H1 (cell line): Measurements from ENCODE around the gene NEDD4. TPM values are rescaled to one million over a fixed set of nuclear protein-coding genes. Genes with fewer than 3 reads are reported as not detected.

ENCODE experiments used
- ATF2 ChIP-seq: IDR thresholded peaks from 2 replicates; pipeline ENCODE4 v1.6.1; 2012; ENCODE audit warnings: low read length, inconsistent platforms
- CHD7 ChIP-seq: fragments of 300-600 bp; sonication (generic); IDR thresholded peaks from 2 replicates; pipeline ENCODE4 v1.7.1; 2012; ENCODE audit warnings: low read length, moderate library complexity, mild to moderate bottlenecking, inconsistent platforms; ENCODE audit not compliant: insufficient replicate concordance
- CTBP2 ChIP-seq: IDR thresholded peaks from 2 replicates; pipeline ENCODE4 v1.7.0; 2011; ENCODE audit warnings: borderline replicate concordance, mild to moderate bottlenecking, moderate library complexity, mixed read lengths, low read length; ENCODE audit not compliant: insufficient read depth, insufficient read length
- E2F6 ChIP-seq: IDR thresholded peaks from 2 replicates; pipeline ENCODE4 v1.6.1; 2012; ENCODE audit warnings: inconsistent platforms
- FOSL1 ChIP-seq: IDR thresholded peaks from 2 replicates; pipeline ENCODE4 v1.6.1; 2011; ENCODE audit warnings: mild to moderate bottlenecking, low read depth, low read length, moderate library complexity; ENCODE audit not compliant: insufficient read depth
- GABPA ChIP-seq: IDR thresholded peaks from 2 replicates; pipeline ENCODE4 v1.6.1; 2011; ENCODE audit warnings: mild to moderate bottlenecking, low read length, moderate library complexity, borderline replicate concordance; ENCODE audit not compliant: insufficient read depth
- POLR2A ChIP-seq, 2 experiments: IDR thresholded peaks; 1 replicate in 1 of 2; 2 replicates in 1 of 2; pipeline ENCODE4 v1.6.1; 2011; ENCODE audit warnings: low read depth in 2 of 2, low read length in 2 of 2, mild to moderate bottlenecking in 2 of 2; ENCODE audit errors: control extremely low read depth in 1 of 2
- RAD21 ChIP-seq, 2 experiments: IDR thresholded peaks in 1 of 2; conservative IDR thresholded peaks in 1 of 2; 2 replicates each; pipeline ENCODE4 v1.6.1; 2011; ENCODE audit warnings: low read depth in 2 of 2, low read length in 2 of 2, improper control_type of control experiment in 1 of 2, inconsistent platforms in 1 of 2, mild to moderate bottlenecking in 1 of 2, moderate library complexity in 1 of 2
- RFX5 ChIP-seq: IDR thresholded peaks from 2 replicates; pipeline ENCODE4 v1.6.1; 2011; ENCODE audit warnings: low read depth, low read length, improper control_type of control experiment, borderline replicate concordance
- polyA plus RNA-seq, 7 experiments: library from polyadenylated mRNA; depleted of rRNA in 3 of 7; stranded (reverse) in 5 of 7; unstranded in 2 of 7; fragments of >200 nt in 5 of 7; fragments of 200-250 nt in 2 of 7; gene quantifications; 1 replicate in 5 of 7; 2 replicates in 1 of 7; 4 replicates in 1 of 7; pipeline versions ENCODE4 v1.2.1 to v1.2.3, GENCODE V29; 2011 to 2013; ENCODE audit warnings: missing spikeins in 2 of 7, mixed read lengths in 2 of 7
- total RNA-seq: library from RNA; stranded (reverse); fragmentation: NEBNext Ultra II Directional; extraction: Animal tissue kit (Norgen Biotek cat#: 25700); gene quantifications from 2 replicates; pipeline ENCODE4 v1.2.1, GENCODE V29; 2021

NEDD4 gene
- total and polyA plus RNA-seq, 2 of the 8 experiments (the other 6 are each of a cell fraction or from before 2014, with no cell fraction given) = 0.95 to 3.9 TPM

- TF ChIP-seq CHD7 = no peak
- no peak for TF ChIP-seq CTBP2
- no peak for TF ChIP-seq GABPA
- TF ChIP-seq RAD21 (IDR thresholded peaks at IDR 0.05 in 1 of 2, conservative IDR thresholded peaks at IDR 0.05 in 1 of 2; ENCODE audit: low read depth in 2 of 2, low read length in 2 of 2) = no peak
- no peak for TF ChIP-seq RFX5
- no peak for TF ChIP-seq E2F6
- no peak for TF ChIP-seq ATF2
- TF ChIP-seq POLR2A (IDR thresholded peaks at IDR 0.05; ENCODE audit: control extremely low read depth in 1 of 2, low read depth in 2 of 2, low read length in 2 of 2) = no peak
- no peak for TF ChIP-seq FOSL1
These were observed 198.4 kb downstream of the NEDD4 start (continued) for GRCh38 chr15:55795031-55795430.
